ENCODE measurements around the gene EFCAB14.

DNA sequence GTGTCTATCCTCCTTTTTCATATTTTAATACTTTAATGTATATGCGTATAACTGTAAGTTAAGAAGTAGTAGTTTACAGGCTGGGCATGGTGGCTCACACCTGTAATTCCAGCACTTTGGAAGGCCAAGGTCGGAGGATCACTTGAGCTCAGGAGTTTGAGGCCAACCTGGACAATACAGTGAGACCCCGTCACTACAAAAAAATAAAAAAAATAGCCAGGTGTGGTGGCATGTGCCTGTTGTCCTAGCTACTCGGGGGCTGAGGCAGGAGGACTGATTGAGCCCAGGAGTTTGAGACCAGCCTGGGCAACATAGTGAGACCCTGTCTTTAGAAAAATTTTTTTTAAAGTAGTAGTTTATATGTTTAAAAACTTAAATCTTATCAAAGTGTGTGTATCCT is 73.1 kb downstream of the EFCAB14 start:
- TF ChIP-seq, protein P1, sequence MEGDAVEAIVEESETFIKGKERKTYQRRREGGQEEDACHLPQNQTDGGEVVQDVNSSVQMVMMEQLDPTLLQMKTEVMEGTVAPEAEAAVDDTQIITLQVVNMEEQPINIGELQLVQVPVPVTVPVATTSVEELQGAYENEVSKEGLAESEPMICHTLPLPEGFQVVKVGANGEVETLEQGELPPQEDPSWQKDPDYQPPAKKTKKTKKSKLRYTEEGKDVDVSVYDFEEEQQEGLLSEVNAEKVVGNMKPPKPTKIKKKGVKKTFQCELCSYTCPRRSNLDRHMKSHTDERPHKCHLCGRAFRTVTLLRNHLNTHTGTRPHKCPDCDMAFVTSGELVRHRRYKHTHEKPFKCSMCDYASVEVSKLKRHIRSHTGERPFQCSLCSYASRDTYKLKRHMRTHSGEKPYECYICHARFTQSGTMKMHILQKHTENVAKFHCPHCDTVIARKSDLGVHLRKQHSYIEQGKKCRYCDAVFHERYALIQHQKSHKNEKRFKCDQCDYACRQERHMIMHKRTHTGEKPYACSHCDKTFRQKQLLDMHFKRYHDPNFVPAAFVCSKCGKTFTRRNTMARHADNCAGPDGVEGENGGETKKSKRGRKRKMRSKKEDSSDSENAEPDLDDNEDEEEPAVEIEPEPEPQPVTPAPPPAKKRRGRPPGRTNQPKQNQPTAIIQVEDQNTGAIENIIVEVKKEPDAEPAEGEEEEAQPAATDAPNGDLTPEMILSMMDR (IDR thresholded peaks at IDR 0.05): no peak
- TF ChIP-seq SIN3A (IDR thresholded peaks at IDR 0.05; ENCODE audit: borderline replicate concordance, insufficient read depth, low read depth, low read length) (no peak), POLR2AphosphoS5 (IDR thresholded peaks at IDR 0.05; ENCODE audit: low read depth, low read length) (no peak)

Data from Panc1 (cell line).